Measurements from ENCODE around the gene LRCH2. TPM values are rescaled to one million over a fixed set of nuclear protein-coding genes. Genes with fewer than 3 reads are reported as not detected.

Gene LRCH2
- total and polyA plus RNA-seq, 2 of the 4 experiments (the other 2 are of a cell fraction): 2.6 to 4.3 TPM

DNA sequence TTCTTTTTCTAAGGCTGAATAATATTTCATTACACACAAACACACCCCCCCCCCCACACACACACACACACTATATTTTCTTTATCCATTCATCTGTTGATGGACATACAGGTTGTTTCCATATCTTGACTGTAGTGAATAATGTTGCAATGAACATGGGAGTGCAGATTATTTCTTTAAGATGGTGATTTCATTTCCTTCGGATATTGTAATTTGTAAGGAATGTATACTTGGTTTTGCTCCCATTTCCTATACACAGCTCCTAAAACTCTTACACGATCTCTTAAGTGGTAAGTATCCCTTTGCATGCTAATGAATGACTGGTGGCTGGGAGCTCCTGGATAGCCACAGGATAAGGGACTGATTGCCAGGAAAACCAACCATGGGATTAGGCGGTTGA is 59.3 kb downstream of the LRCH2 start:
- peak; percentile 53; the same call in 1 of the 2 replicates for TF ChIP-seq CEBPB (IDR thresholded peaks at IDR 0.05; ENCODE audit: low read depth, low read length)
- TF ChIP-seq SMC3 (IDR thresholded peaks at IDR 0.05; ENCODE audit: low read depth, low read length): no peak
- no peak for TF ChIP-seq RAD21 (IDR thresholded peaks at IDR 0.05; ENCODE audit: low read length)
- peak overlapping the region in 1 of 2 experiments; percentile 35; a peak in 1 of 4 replicates for H4K8ac ChIP-seq (ENCODE audit: low read depth in 2 of 2, low read length in 2 of 2)
- no peak overlapping the region for H3K56ac ChIP-seq (ENCODE audit: extremely low read depth, insufficient read depth, low read length)
- H3K23ac ChIP-seq (ENCODE audit: low read depth, low read length): no peak overlapping the region
- H3K4me1 ChIP-seq (ENCODE audit: control insufficient read depth, insufficient read depth, low read length): no peaks in the 10 kb centered on the region; the same call in 1 of the 2 replicates
- 0 out of 2 replicates have a peak, but pooled peaks cover 2% of the 10 kb centered on the region for H3K9me1 ChIP-seq (ENCODE audit: insufficient read depth, low read length)
- H2AFZ ChIP-seq (replicated peaks; ENCODE audit: low read length, poor library complexity): no peak overlapping the region
- in situ Hi-C loops (cut with MboI; ENCODE audit: low sequenced_read_pairs) (no loop called here), intact Hi-C loops (cut with micrococcal nuclease) (no loop called here), dilution Hi-C loops (cut with HindIII; ENCODE audit: low sequenced_read_pairs, unreplicated experiment) (no loop called here)
- H3K27ac ChIP-seq (ENCODE audit: insufficient read depth, low read length): no peak overlapping the region
- no peaks in the 10 kb centered on the region for H3K9me3 ChIP-seq (ENCODE audit: control insufficient read depth, insufficient read depth, low read length)
- ATAC-seq (ENCODE audit: low read depth) (no peak; the same call in none of the 2 replicates), DNase-seq (peak; percentile 66)
- H3K36me3 ChIP-seq (ENCODE audit: control insufficient read depth, insufficient read depth, low read length): no peaks in the 10 kb centered on the region
- H4K20me1 ChIP-seq (ENCODE audit: insufficient read depth, low read length): no peaks in the 10 kb centered on the region
- peak overlapping the region; percentile 82 for H2BK20ac ChIP-seq (ENCODE audit: low read depth, low read length)
- ChIA-PET POLR2A (ENCODE audit: unreplicated experiment) (no interaction called here), CTCF (no interaction called here)
- BruUV-seq (replicated peaks): no TSS peak
- H2AK9ac ChIP-seq (replicated peaks; ENCODE audit: low read depth, low read length, poor library complexity): no peak overlapping the region
- H2BK5ac ChIP-seq (ENCODE audit: low read depth, low read length, poor library complexity, severe bottlenecking): peak overlapping the region; percentile 29
- peak overlapping the region; percentile 10; the same call in 1 of the 2 replicates for H3K14ac ChIP-seq (replicated peaks; ENCODE audit: low read depth, low read length)
- H3K4me3 ChIP-seq (ENCODE audit: insufficient read depth, low read depth, low read length): no peak overlapping the region
- peak overlapping the region; percentile 38; the same call in 1 of the 2 replicates for H4K91ac ChIP-seq (ENCODE audit: insufficient read depth, low read depth, low read length)
- peak overlapping the region; percentile 19; the same call in 1 of the 2 replicates for H4K5ac ChIP-seq (ENCODE audit: low read depth, low read length)
- no peak overlapping the region for H2BK15ac ChIP-seq (ENCODE audit: low read depth, low read length)
- 100% methylated on average over 1 of the region's 3 CpGs; no CpG with 5 or more reads in 1 of the 2 experiments for WGBS, 2 experiments (ENCODE audit: extremely low coverage in 2 of 2, insufficient read length in 1 of 2)
- peak overlapping the region; percentile 56 for H2BK120ac ChIP-seq (ENCODE audit: low read depth, low read length)
- H3K18ac ChIP-seq (ENCODE audit: low read depth, low read length): peak overlapping the region; percentile 9; the same call in 1 of the 2 replicates
- no peak overlapping the region for H3K9ac ChIP-seq (ENCODE audit: low read depth, low read length)
- H2AK5ac ChIP-seq (ENCODE audit: low read depth, low read length): no peak overlapping the region
- peaks cover 3% of the 10 kb centered on the region; the same call in 1 of the 2 replicates for H3K27me3 ChIP-seq (ENCODE audit: control insufficient read depth, insufficient read depth, low read length)
- H3K79me1 ChIP-seq (ENCODE audit: low read depth in 1 of 2, low read length in 2 of 2): no peaks in the 10 kb centered on the region
- H3K4ac ChIP-seq (ENCODE audit: low read depth, low read length): peak overlapping the region; percentile 19; the same call in 1 of the 2 replicates
- no peak overlapping the region for H3K4me2 ChIP-seq (ENCODE audit: low read depth, low read length)
